Ascending aorta (tissue), 2 donors: Measurements from ENCODE around the gene CD164L2. TPM values are rescaled to one million over a fixed set of nuclear protein-coding genes. Genes with fewer than 3 reads are reported as not detected.

Experiments
- DNase-seq, 2 donors: peaks; one replicate each; pipeline ENCODE4 v3.0.0-alpha.2; 2019; ENCODE audit warnings: low spot score in 2 of 2
- H3K27ac ChIP-seq, 2 donors: fragments of 200-600 bp; sonication (generic); one replicate each; pipeline ENCODE4 v1.5.1; 2016 to 2017; ENCODE audit warnings: mild to moderate bottlenecking in 1 of 2
- H3K27me3 ChIP-seq: fragments of 200-600 bp; sonication (generic); one replicate; pipeline ENCODE4 v1.5.1; 2017
- H3K36me3 ChIP-seq, 2 donors: fragments of 200-600 bp; sonication (generic); one replicate each; pipeline ENCODE4 v1.5.1; 2016
- H3K4me1 ChIP-seq, 2 donors: fragments of 200-600 bp; sonication (generic); one replicate each; pipeline ENCODE4 v1.5.1; 2016 to 2017; ENCODE audit warnings: mild to moderate bottlenecking in 1 of 2
- H3K4me3 ChIP-seq, 2 donors: fragments of 200-600 bp; sonication (generic); one replicate each; pipeline ENCODE4 v1.5.1; 2016 to 2017; ENCODE audit warnings: mild to moderate bottlenecking in 1 of 2
- H3K9me3 ChIP-seq, 2 donors: fragments of 200-600 bp; sonication (generic); one replicate each; pipeline ENCODE4 v1.5.1; 2016
- CTCF ChIP-seq, 3 experiments: fragments of 200-600 bp in 2 of 3; fragments of 450-650 bp in 1 of 3; sonication (generic) in 2 of 3; IDR thresholded peaks; one replicate each; pipeline ENCODE4 v1.5.1; 2016 to 2019; ENCODE audit warnings: antibody characterized with exemption in 3 of 3, mild to moderate bottlenecking in 1 of 3, moderate library complexity in 1 of 3
- intact Hi-C: fragments of 100-400 bp; cut with DNase I; formaldehyde crosslinking; loops from one replicate; pipeline ENCODE4 v1.15.1; 2023
- total RNA-seq: library from RNA; depleted of rRNA; stranded (reverse); fragments of >200 nt; gene quantifications from one replicate; pipeline ENCODE4 v1.1.0, GENCODE V29; 2016

Gene CD164L2
- total RNA-seq, 1 donor from 2014 or later, result not detected

- H3K36me3 ChIP-seq, result peaks cover 75% of the 10 kb centered on the region in 2 donors
These were observed 27.4 kb downstream of the CD164L2 start for GRCh38 chr1:27355683-27356082.

GRCh38 chr1:27353629-27354028 lies 29.5 kb downstream of the CD164L2 start:
- peaks cover 55% of the 10 kb centered on the region in 2 donors for H3K36me3 ChIP-seq
- intact Hi-C loops, result loop anchor here (10.0 kb wide), 1 partner anchor 119 kb away; the partner anchor contains the start of gene WDTC1
- TF ChIP-seq CTCF (IDR thresholded peaks at IDR 0.05), result no peak

More at GRCh38 chr1:27355683-27356082, 27.4 kb downstream of the CD164L2 start:
- H3K4me1 ChIP-seq, result peaks cover 0 to 7% of the 10 kb centered on the region in 2 donors
- H3K4me3 ChIP-seq, result no peak overlapping the region
- no peak overlapping the region for H3K27ac ChIP-seq
- intact Hi-C loops, result loop anchor here (10.0 kb wide), 1 partner anchor 121 kb away; the partner anchor contains the start of gene WDTC1
- DNase-seq, result no peak
- no peak for TF ChIP-seq CTCF (IDR thresholded peaks at IDR 0.05)
- H3K9me3 ChIP-seq, result no peaks in the 10 kb centered on the region
- no peaks in the 10 kb centered on the region for H3K27me3 ChIP-seq

GRCh38 chr1:27353166-27353565 lies 30.0 kb downstream of the CD164L2 start:
- H3K4me1 ChIP-seq, result peaks cover 9 to 23% of the 10 kb centered on the region in 2 donors
- H3K4me3 ChIP-seq, result no peak overlapping the region
- intact Hi-C loops, result loop anchor here (10.0 kb wide), 1 partner anchor 118 kb away; the partner anchor contains the start of gene WDTC1
- TF ChIP-seq CTCF (IDR thresholded peaks at IDR 0.05), result no peak
- DNase-seq, result no peak
- H3K27ac ChIP-seq, result no peak overlapping the region
- H3K36me3 ChIP-seq, result peaks cover 50% of the 10 kb centered on the region in 2 donors
- H3K9me3 ChIP-seq, result no peaks in the 10 kb centered on the region
- H3K27me3 ChIP-seq, result peaks cover 5% of the 10 kb centered on the region

More at GRCh38 chr1:27353629-27354028, 29.5 kb downstream of the CD164L2 start:
- Histone ChIP-seq H3K27ac (no peak overlapping the region), H3K4me1 (peaks cover 9 to 23% of the 10 kb centered on the region in 2 donors), H3K27me3 (peaks cover 5% of the 10 kb centered on the region), H3K9me3 (no peaks in the 10 kb centered on the region), H3K4me3 (no peak overlapping the region)
- DNase-seq, result no peak

GRCh38 chr1:27351541-27352107 lies 31.5 kb downstream of the CD164L2 start:
- Histone ChIP-seq H3K9me3 (no peaks in the 10 kb centered on the region), H3K4me3 (peak overlapping the region in 1 of 2 donors; percentile 66), H3K4me1 (peaks cover 9 to 23% of the 10 kb centered on the region in 2 donors), H3K27ac (no peak overlapping the region), H3K27me3 (peaks cover 5% of the 10 kb centered on the region), H3K36me3 (peaks cover 35% of the 10 kb centered on the region in 2 donors)
- DNase-seq, result no peak
- no peak for TF ChIP-seq CTCF (IDR thresholded peaks at IDR 0.05)
- intact Hi-C loops, result loop anchor here (10.0 kb wide), 1 partner anchor 117 kb away; the partner anchor contains the start of gene WDTC1

GRCh38 chr1:27350663-27351540 lies 32.2 kb downstream of the CD164L2 start:
- Histone ChIP-seq H3K36me3 (peaks cover 28% of the 10 kb centered on the region in 2 donors), H3K27me3 (peaks cover 5% of the 10 kb centered on the region), H3K9me3 (no peaks in the 10 kb centered on the region), H3K4me1 (peaks cover 9 to 23% of the 10 kb centered on the region in 2 donors), H3K4me3 (peak overlapping the region in 1 of 2 donors; percentile 66), H3K27ac (no peak overlapping the region)
- intact Hi-C loops, result loop anchor here (10.0 kb wide), 1 partner anchor 116 kb away; the partner anchor contains the start of gene WDTC1
- no peak for DNase-seq
- TF ChIP-seq CTCF (IDR thresholded peaks at IDR 0.05), result peak in 1 of 3 experiments; percentile 15
